Smooth muscle cell of the brain vasculature (primary cell): ENCODE measurements around the gene DNAJB11.
"Not testable (repeated sequence)": the region's sequence is repeated elsewhere in the genome, so short reads cannot be mapped to it uniquely, and the experiment has no call there.

Source experiments
- DNase-seq: peaks from one replicate; pipeline ENCODE4 v3.0.0-alpha.2; 2012; ENCODE audit warnings: low read depth, low spot score

The DNAJB11 gene

GRCh38 chr3:186570096-186570940 lies at the start of gene DNAJB11:
Gene DNAJB11 (plus strand): TSS chr3:186570720. CDS start chr3:186570898, 178 bp downstream.
- peak; percentile 99 for DNase-seq

- DNase-seq = no peak
These were observed 49.3 kb upstream of the DNAJB11 start for GRCh38 chr3:186520957-186521842.

- no peak for DNase-seq
These were observed 47.5 kb upstream of the DNAJB11 start for GRCh38 chr3:186523022-186523421.

GRCh38 chr3:186523434-186523833 lies 47.1 kb upstream of the DNAJB11 start:
- no peak for DNase-seq

GRCh38 chr3:186524616-186525015 lies 45.9 kb upstream of the DNAJB11 start:
- DNase-seq = no peak

- no peak for DNase-seq
These were observed 44.9 kb upstream of the DNAJB11 start for GRCh38 chr3:186525369-186526255.

GRCh38 chr3:186526256-186526606 lies 44.3 kb upstream of the DNAJB11 start:
- DNase-seq = no peak

GRCh38 chr3:186529201-186529999 lies 41.1 kb upstream of the DNAJB11 start:
- no peak for DNase-seq

GRCh38 chr3:186530415-186530814 lies 40.1 kb upstream of the DNAJB11 start:
- DNase-seq = no peak

- not testable (repeated sequence) for DNase-seq
These were observed 38.8 kb upstream of the DNAJB11 start for GRCh38 chr3:186531694-186532093.

GRCh38 chr3:186532598-186533072 lies 37.9 kb upstream of the DNAJB11 start:
- no peak for DNase-seq

GRCh38 chr3:186534113-186534669 lies 36.3 kb upstream of the DNAJB11 start:
- no peak for DNase-seq

GRCh38 chr3:186536883-186537844 lies 33.4 kb upstream of the DNAJB11 start:
- no peak for DNase-seq

- DNase-seq = no peak
These were observed 31.7 kb upstream of the DNAJB11 start for GRCh38 chr3:186538779-186539178.

- peak; percentile 53 for DNase-seq
These were observed 30.2 kb upstream of the DNAJB11 start for GRCh38 chr3:186540221-186540834.

GRCh38 chr3:186540835-186541226 lies 29.7 kb upstream of the DNAJB11 start:
- DNase-seq = no peak

GRCh38 chr3:186544281-186544680 lies 26.2 kb upstream of the DNAJB11 start, which contains the start of gene CRYGS:
Gene CRYGS (minus strand): TSS chr3:186544380. CDS start chr3:186544326, 54 bp downstream.
- DNase-seq = no peak

GRCh38 chr3:186549497-186549896 lies 21.0 kb upstream of the DNAJB11 start:
- DNase-seq = no peak

- DNase-seq = no peak
These were observed 19.1 kb upstream of the DNAJB11 start for GRCh38 chr3:186551387-186551786.
